ENCODE results near the gene TMEM250. TPM values are rescaled to one million over a fixed set of nuclear protein-coding genes. Genes with fewer than 3 reads are reported as not detected.

The TMEM250 gene
- total and polyA plus RNA-seq, 9 of the 15 experiments (the other 6 are each of a cell fraction or from before 2014, with no cell fraction given): 0.32 to 44.6 (median 12.2) TPM

DNA sequence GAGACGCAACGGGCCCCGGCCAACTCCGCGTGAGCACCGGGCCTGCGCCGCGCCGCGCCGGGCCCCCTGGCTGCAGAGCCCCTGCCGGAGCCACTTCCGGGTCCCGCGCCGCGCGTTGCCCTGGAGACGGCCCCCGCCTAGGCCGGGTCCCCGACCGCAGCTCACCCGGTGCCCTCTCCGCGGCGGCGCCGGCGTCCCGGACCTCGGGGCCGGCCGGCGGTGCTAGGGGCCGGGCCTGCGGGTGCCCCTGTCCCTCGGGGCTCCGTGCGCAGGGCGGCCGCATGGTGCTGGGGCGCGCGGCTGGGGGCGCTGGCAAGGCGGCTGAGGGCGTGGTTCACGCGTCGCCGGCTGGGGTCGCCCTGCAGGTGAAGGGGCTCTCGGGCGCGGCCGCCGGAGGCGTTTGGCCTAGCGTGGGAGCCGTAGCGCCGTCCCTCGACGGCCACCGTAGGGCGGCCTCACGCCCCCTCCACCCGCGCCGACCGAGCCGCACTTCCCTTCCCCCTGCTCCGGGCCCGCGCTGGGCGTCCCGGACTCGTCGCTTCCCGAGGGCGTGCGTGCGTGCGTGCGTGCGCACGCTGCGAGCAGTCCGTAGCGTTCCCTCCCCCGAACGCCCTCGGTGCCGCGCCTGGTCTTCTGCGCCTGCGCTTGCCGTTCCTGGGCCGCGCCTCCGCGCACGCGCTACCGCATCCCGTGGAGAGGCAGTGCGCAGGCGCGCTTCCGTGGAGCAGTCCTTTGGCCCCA is at the start of gene TMEM250 (continued):
- TF ChIP-seq, protein P1, sequence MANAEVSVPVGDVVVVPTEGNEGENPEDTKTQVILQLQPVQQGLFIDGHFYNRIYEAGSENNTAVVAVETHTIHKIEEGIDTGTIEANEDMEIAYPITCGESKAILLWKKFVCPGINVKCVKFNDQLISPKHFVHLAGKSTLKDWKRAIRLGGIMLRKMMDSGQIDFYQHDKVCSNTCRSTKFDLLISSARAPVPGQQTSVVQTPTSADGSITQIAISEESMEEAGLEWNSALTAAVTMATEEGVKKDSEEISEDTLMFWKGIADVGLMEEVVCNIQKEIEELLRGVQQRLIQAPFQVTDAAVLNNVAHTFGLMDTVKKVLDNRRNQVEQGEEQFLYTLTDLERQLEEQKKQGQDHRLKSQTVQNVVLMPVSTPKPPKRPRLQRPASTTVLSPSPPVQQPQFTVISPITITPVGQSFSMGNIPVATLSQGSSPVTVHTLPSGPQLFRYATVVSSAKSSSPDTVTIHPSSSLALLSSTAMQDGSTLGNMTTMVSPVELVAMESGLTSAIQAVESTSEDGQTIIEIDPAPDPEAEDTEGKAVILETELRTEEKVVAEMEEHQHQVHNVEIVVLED (CRISPR knock-in tag; IDR thresholded peaks at IDR 0.05): peak; percentile 100
- TF ChIP-seq PHF8 (IDR thresholded peaks at IDR 0.05; ENCODE audit: borderline replicate concordance, low read length) (peak; percentile 79; the same call in 1 of the 2 replicates), RBFOX2 (IDR thresholded peaks at IDR 0.05; ENCODE audit: low read depth, low read length) (peak; percentile 84), ZNF707 (CRISPR knock-in tag; conservative IDR thresholded peaks at IDR 0.05) (no peak), ATF1 (CRISPR knock-in tag; IDR thresholded peaks at IDR 0.05) (no peak), ATF1 (tag; IDR thresholded peaks at IDR 0.05) (peak; percentile 86), CCNT2 (IDR thresholded peaks at IDR 0.05; ENCODE audit: borderline replicate concordance, extremely low read depth, insufficient read length, low read depth, low read length) (peak; percentile 86), ETS2 (tag; IDR thresholded peaks at IDR 0.05; ENCODE audit: borderline replicate concordance, poor library complexity, severe bottlenecking) (peak; percentile 8), FOXP1 (CRISPR knock-in tag; IDR thresholded peaks at IDR 0.05) (peak; percentile 30; the same call in 1 of the 2 replicates), KDM1A (IDR thresholded peaks at IDR 0.05) (no peak), KLF1 (tag; IDR thresholded peaks at IDR 0.05) (peak; percentile 72; the same call in 1 of the 2 replicates), CTBP1 (IDR thresholded peaks at IDR 0.05; ENCODE audit: borderline replicate concordance) (peak; percentile 99), ZNF507 (tag; conservative IDR thresholded peaks at IDR 0.05) (no peak), ERF (CRISPR knock-in tag; IDR thresholded peaks at IDR 0.05) (0 out of 2 replicates have a peak, but pooled peaks have one; percentile 17)
- TF ChIP-seq, protein P2, sequence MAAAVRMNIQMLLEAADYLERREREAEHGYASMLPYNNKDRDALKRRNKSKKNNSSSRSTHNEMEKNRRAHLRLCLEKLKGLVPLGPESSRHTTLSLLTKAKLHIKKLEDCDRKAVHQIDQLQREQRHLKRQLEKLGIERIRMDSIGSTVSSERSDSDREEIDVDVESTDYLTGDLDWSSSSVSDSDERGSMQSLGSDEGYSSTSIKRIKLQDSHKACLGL (CRISPR knock-in tag; IDR thresholded peaks at IDR 0.05; ENCODE audit: borderline replicate concordance, poor library complexity, severe bottlenecking): peak; percentile 17
- TF ChIP-seq, protein P3, sequence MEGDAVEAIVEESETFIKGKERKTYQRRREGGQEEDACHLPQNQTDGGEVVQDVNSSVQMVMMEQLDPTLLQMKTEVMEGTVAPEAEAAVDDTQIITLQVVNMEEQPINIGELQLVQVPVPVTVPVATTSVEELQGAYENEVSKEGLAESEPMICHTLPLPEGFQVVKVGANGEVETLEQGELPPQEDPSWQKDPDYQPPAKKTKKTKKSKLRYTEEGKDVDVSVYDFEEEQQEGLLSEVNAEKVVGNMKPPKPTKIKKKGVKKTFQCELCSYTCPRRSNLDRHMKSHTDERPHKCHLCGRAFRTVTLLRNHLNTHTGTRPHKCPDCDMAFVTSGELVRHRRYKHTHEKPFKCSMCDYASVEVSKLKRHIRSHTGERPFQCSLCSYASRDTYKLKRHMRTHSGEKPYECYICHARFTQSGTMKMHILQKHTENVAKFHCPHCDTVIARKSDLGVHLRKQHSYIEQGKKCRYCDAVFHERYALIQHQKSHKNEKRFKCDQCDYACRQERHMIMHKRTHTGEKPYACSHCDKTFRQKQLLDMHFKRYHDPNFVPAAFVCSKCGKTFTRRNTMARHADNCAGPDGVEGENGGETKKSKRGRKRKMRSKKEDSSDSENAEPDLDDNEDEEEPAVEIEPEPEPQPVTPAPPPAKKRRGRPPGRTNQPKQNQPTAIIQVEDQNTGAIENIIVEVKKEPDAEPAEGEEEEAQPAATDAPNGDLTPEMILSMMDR (IDR thresholded peaks at IDR 0.05 in 2 of 3, conservative IDR thresholded peaks at IDR 0.05 in 1 of 3; ENCODE audit: insufficient read depth in 2 of 3, low read depth in 1 of 3, low read length in 3 of 3): peak; percentile 13 to 54 (median 20); a peak in 3 of 6 replicates
- TF ChIP-seq, protein P4, sequence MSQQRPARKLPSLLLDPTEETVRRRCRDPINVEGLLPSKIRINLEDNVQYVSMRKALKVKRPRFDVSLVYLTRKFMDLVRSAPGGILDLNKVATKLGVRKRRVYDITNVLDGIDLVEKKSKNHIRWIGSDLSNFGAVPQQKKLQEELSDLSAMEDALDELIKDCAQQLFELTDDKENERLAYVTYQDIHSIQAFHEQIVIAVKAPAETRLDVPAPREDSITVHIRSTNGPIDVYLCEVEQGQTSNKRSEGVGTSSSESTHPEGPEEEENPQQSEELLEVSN (IDR thresholded peaks at IDR 0.05; ENCODE audit: borderline replicate concordance in 1 of 2, extremely low read depth in 1 of 2, insufficient read depth in 1 of 2, insufficient read length in 1 of 2, low read depth in 1 of 2, low read length in 1 of 2, poor library complexity in 1 of 2, severe bottlenecking in 1 of 2): peak; percentile 76 to 79
- TF ChIP-seq, protein P5, sequence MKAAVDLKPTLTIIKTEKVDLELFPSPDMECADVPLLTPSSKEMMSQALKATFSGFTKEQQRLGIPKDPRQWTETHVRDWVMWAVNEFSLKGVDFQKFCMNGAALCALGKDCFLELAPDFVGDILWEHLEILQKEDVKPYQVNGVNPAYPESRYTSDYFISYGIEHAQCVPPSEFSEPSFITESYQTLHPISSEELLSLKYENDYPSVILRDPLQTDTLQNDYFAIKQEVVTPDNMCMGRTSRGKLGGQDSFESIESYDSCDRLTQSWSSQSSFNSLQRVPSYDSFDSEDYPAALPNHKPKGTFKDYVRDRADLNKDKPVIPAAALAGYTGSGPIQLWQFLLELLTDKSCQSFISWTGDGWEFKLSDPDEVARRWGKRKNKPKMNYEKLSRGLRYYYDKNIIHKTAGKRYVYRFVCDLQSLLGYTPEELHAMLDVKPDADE (conservative IDR thresholded peaks at IDR 0.05; ENCODE audit: control insufficient read depth, low read depth, low read length): peak; percentile 31; the same call in 1 of the 2 replicates
